ENCODE results near the gene ITIH3.

Gene ITIH3

GRCh38 chr3:52827441-52827840 lies 32.8 kb downstream of the ITIH3 start:
- Mint-ChIP-seq H3K27ac (no peak overlapping the region), H3K27me3 (no peaks in the 10 kb centered on the region), H3K9me3 (no peaks in the 10 kb centered on the region), H3K4me3 (no peak overlapping the region), H3K4me1 (no peaks in the 10 kb centered on the region), H3K36me3 (no peaks in the 10 kb centered on the region)

GRCh38 chr3:52827866-52828376 lies 33.3 kb downstream of the ITIH3 start:
- Mint-ChIP-seq H3K27me3 (no peaks in the 10 kb centered on the region), H3K9me3 (no peaks in the 10 kb centered on the region), H3K27ac (no peak overlapping the region), H3K36me3 (no peaks in the 10 kb centered on the region), H3K4me3 (no peak overlapping the region), H3K4me1 (no peaks in the 10 kb centered on the region)

GRCh38 chr3:52829482-52829881 lies 34.9 kb downstream of the ITIH3 start:
- Mint-ChIP-seq H3K4me3 (no peak overlapping the region), H3K27me3 (no peaks in the 10 kb centered on the region), H3K27ac (no peak overlapping the region), H3K36me3 (no peaks in the 10 kb centered on the region), H3K4me1 (no peaks in the 10 kb centered on the region), H3K9me3 (no peaks in the 10 kb centered on the region)

GRCh38 chr3:52829906-52830463 lies 35.4 kb downstream of the ITIH3 start:
- Mint-ChIP-seq H3K4me1 (no peaks in the 10 kb centered on the region), H3K9me3 (no peaks in the 10 kb centered on the region), H3K4me3 (no peak overlapping the region), H3K36me3 (no peaks in the 10 kb centered on the region), H3K27ac (no peak overlapping the region), H3K27me3 (no peaks in the 10 kb centered on the region)

GRCh38 chr3:52830535-52831258 lies 36.1 kb downstream of the ITIH3 start, which contains the start of gene ITIH4:
Gene ITIH4, minus strand, starts transcription at chr3:52830672. Its CDS starts 30 bp downstream, at chr3:52830642.
- Mint-ChIP-seq H3K4me3 (no peak within 1 kb of the TSS), H3K27me3 (no peaks in the 10 kb centered on the region), H3K27ac (no peak within 1 kb of the TSS), H3K4me1 (no peaks in the 10 kb centered on the region), H3K36me3 (no peaks in the 10 kb centered on the region), H3K9me3 (no peaks in the 10 kb centered on the region)

GRCh38 chr3:52831500-52832301 lies 37.1 kb downstream of the ITIH3 start:
- no peaks in the 10 kb centered on the region for H3K9me3 Mint-ChIP-seq
- H3K27me3 Mint-ChIP-seq: no peaks in the 10 kb centered on the region
- H3K4me3 Mint-ChIP-seq: no peak overlapping the region
- H3K27ac Mint-ChIP-seq: no peak overlapping the region
- H3K36me3 Mint-ChIP-seq: no peaks in the 10 kb centered on the region
- H3K4me1 Mint-ChIP-seq: no peaks in the 10 kb centered on the region

- Mint-ChIP-seq H3K27me3 (no peaks in the 10 kb centered on the region), H3K4me3 (no peak overlapping the region), H3K36me3 (no peaks in the 10 kb centered on the region), H3K9me3 (no peaks in the 10 kb centered on the region), H3K27ac (no peak overlapping the region), H3K4me1 (peaks cover 8% of the 10 kb centered on the region)
Observed at GRCh38 chr3:52833202-52833601, 38.6 kb downstream of the ITIH3 start.

GRCh38 chr3:52834871-52835501 lies 40.4 kb downstream of the ITIH3 start, which contains the start of gene MUSTN1:
Gene MUSTN1, minus strand, starts transcription at chr3:52835019. Its CDS starts 71 bp downstream, at chr3:52834948.
- Mint-ChIP-seq H3K9me3 (no peaks in the 10 kb centered on the region), H3K27ac (no peak within 1 kb of the TSS), H3K4me1 (peaks cover 23% of the 10 kb centered on the region), H3K27me3 (no peaks in the 10 kb centered on the region), H3K4me3 (no peak within 1 kb of the TSS), H3K36me3 (no peaks in the 10 kb centered on the region)

GRCh38 chr3:52835766-52836470 lies 41.3 kb downstream of the ITIH3 start:
- H3K27ac Mint-ChIP-seq: no peak overlapping the region
- H3K4me3 Mint-ChIP-seq: no peak overlapping the region
- peaks cover 2% of the 10 kb centered on the region for H3K36me3 Mint-ChIP-seq
- no peaks in the 10 kb centered on the region for H3K27me3 Mint-ChIP-seq
- peaks cover 26% of the 10 kb centered on the region for H3K4me1 Mint-ChIP-seq
- no peaks in the 10 kb centered on the region for H3K9me3 Mint-ChIP-seq

- peaks cover 2% of the 10 kb centered on the region for H3K36me3 Mint-ChIP-seq
- no peaks in the 10 kb centered on the region for H3K27me3 Mint-ChIP-seq
- H3K9me3 Mint-ChIP-seq: no peaks in the 10 kb centered on the region
- no peak overlapping the region for H3K27ac Mint-ChIP-seq
- H3K4me3 Mint-ChIP-seq: no peak overlapping the region
- peaks cover 26% of the 10 kb centered on the region for H3K4me1 Mint-ChIP-seq
Observed at GRCh38 chr3:52836471-52836845, 41.9 kb downstream of the ITIH3 start.

GRCh38 chr3:52836986-52837385 lies 42.4 kb downstream of the ITIH3 start:
- Mint-ChIP-seq H3K27ac (no peak overlapping the region), H3K9me3 (no peaks in the 10 kb centered on the region), H3K27me3 (no peaks in the 10 kb centered on the region), H3K4me3 (no peak overlapping the region), H3K4me1 (peaks cover 26% of the 10 kb centered on the region), H3K36me3 (peaks cover 4% of the 10 kb centered on the region)

- Mint-ChIP-seq H3K4me1 (peaks cover 26% of the 10 kb centered on the region), H3K4me3 (no peak overlapping the region), H3K27ac (no peak overlapping the region), H3K27me3 (no peaks in the 10 kb centered on the region), H3K9me3 (no peaks in the 10 kb centered on the region), H3K36me3 (peaks cover 4% of the 10 kb centered on the region)
Observed at GRCh38 chr3:52838561-52839267, 44.1 kb downstream of the ITIH3 start.

- H3K27ac Mint-ChIP-seq: no peak overlapping the region
- H3K36me3 Mint-ChIP-seq: peaks cover 4% of the 10 kb centered on the region
- H3K4me3 Mint-ChIP-seq: no peak overlapping the region
- no peaks in the 10 kb centered on the region for H3K9me3 Mint-ChIP-seq
- no peaks in the 10 kb centered on the region for H3K27me3 Mint-ChIP-seq
- H3K4me1 Mint-ChIP-seq: peaks cover 26% of the 10 kb centered on the region
Observed at GRCh38 chr3:52839268-52839575, 44.6 kb downstream of the ITIH3 start.

GRCh38 chr3:52839892-52840545 lies 45.4 kb downstream of the ITIH3 start:
- Mint-ChIP-seq H3K4me1 (peaks cover 26% of the 10 kb centered on the region), H3K27me3 (no peaks in the 10 kb centered on the region), H3K4me3 (no peak overlapping the region), H3K36me3 (peaks cover 4% of the 10 kb centered on the region), H3K9me3 (no peaks in the 10 kb centered on the region), H3K27ac (no peak overlapping the region)
